HL-60 (cell line): ENCODE data around the gene ACTN1.

Experiments used
- CTCF ChIP-seq: IDR thresholded peaks from one replicate; pipeline ENCODE4 v1.5.1; 2011; ENCODE audit warnings: low read length, control low read depth, inconsistent platforms; ENCODE audit not compliant: insufficient read depth
- GABPA ChIP-seq: IDR thresholded peaks from 2 replicates; pipeline ENCODE4 v1.6.1; 2012; ENCODE audit warnings: low read depth
- POLR2AphosphoS5 ChIP-seq: IDR thresholded peaks from 2 replicates; pipeline ENCODE4 v1.6.1; 2012; ENCODE audit warnings: low read depth

GRCh38 chr14:68890173-68890931, 88.8 kb downstream of the ACTN1 start:
- TF ChIP-seq CTCF, result no peak
- TF ChIP-seq POLR2AphosphoS5, result no peak
- TF ChIP-seq GABPA, result no peak
